GM23338 (cell line): ENCODE data around the gene RHBDD1. TPM values are rescaled to one million over a fixed set of nuclear protein-coding genes. Genes with fewer than 3 reads are reported as not detected.

Source experiments
- ATAC-seq: fragments of 200-7000 bp; cut with Tn5 transposase; 3 replicates; pipeline ENCODE4 v1.9.1; 2020
- DNase-seq: peaks from one replicate; pipeline ENCODE4 v3.0.0-alpha.2; 2015; ENCODE audit warnings: low spot score
- H2AFZ ChIP-seq: fragments of 200-600 bp; sonication (generic); 2 replicates; pipeline ENCODE4 v1.8.0; 2016; ENCODE audit warnings: antibody characterized with exemption, mild to moderate bottlenecking, moderate library complexity
- H3F3A ChIP-seq: fragments of 200-600 bp; sonication (generic); replicated peaks from 2 replicates; pipeline ENCODE4 v1.8.0; 2017; ENCODE audit warnings: antibody characterized with exemption, mixed run types, low read depth
- H3K27ac ChIP-seq: fragments of 200-600 bp; sonication (generic); 2 replicates; pipeline ENCODE4 v1.6.1; 2016; ENCODE audit warnings: low read depth
- H3K27me3 ChIP-seq: fragments of 200-600 bp; sonication (generic); 2 replicates; pipeline ENCODE4 v1.8.0; 2016; ENCODE audit warnings: mild to moderate bottlenecking, mixed run types, moderate library complexity; ENCODE audit not compliant: insufficient read depth
- H3K36me3 ChIP-seq: fragments of 200-600 bp; sonication (generic); 2 replicates; pipeline ENCODE4 v1.8.0; 2016; ENCODE audit warnings: mild to moderate bottlenecking; ENCODE audit not compliant: insufficient read depth
- H3K4me1 ChIP-seq: fragments of 200-600 bp; sonication (generic); 2 replicates; pipeline ENCODE4 v1.8.0; 2016; ENCODE audit warnings: mild to moderate bottlenecking, moderate library complexity; ENCODE audit not compliant: insufficient read depth
- H3K4me2 ChIP-seq: fragments of 200-600 bp; sonication (generic); 2 replicates; pipeline ENCODE4 v1.7.1; 2017; ENCODE audit warnings: mixed run types
- H3K4me3 ChIP-seq: fragments of 200-600 bp; sonication (generic); 2 replicates; pipeline ENCODE4 v1.6.1; 2016; ENCODE audit warnings: mixed run types
- H3K79me2 ChIP-seq: fragments of 200-600 bp; sonication (generic); replicated peaks from 2 replicates; pipeline ENCODE4 v1.8.0; 2017; ENCODE audit warnings: mild to moderate bottlenecking; ENCODE audit not compliant: insufficient read depth
- H3K9me2 ChIP-seq: fragments of 200-600 bp; sonication (generic); 2 replicates; pipeline ENCODE4 v1.8.0; 2017; ENCODE audit not compliant: insufficient read depth
- H4K20me1 ChIP-seq: fragments of 200-600 bp; sonication (generic); replicated peaks from 2 replicates; pipeline ENCODE4 v1.8.0; 2017; ENCODE audit warnings: mild to moderate bottlenecking; ENCODE audit not compliant: insufficient read depth
- H3K27ac Mint-ChIP-seq: 2 replicates; pipeline ENCODE4 v1.8.0; 2020; ENCODE audit warnings: inconsistent platforms, mild to moderate bottlenecking, moderate library complexity, mixed read lengths
- H3K27me3 Mint-ChIP-seq: 3 replicates; pipeline ENCODE4 v1.8.0; 2022; ENCODE audit warnings: low read depth, mild to moderate bottlenecking, moderate library complexity, mixed read lengths, inconsistent platforms; ENCODE audit not compliant: insufficient read depth, poor library complexity
- H3K36me3 Mint-ChIP-seq: 3 replicates; pipeline ENCODE4 v1.8.0; 2021; ENCODE audit warnings: low read depth, mild to moderate bottlenecking, inconsistent platforms, moderate library complexity, mixed read lengths
- H3K4me1 Mint-ChIP-seq: 3 replicates; pipeline ENCODE4 v1.8.0; 2020; ENCODE audit warnings: mild to moderate bottlenecking, inconsistent platforms, mixed read lengths
- H3K4me3 Mint-ChIP-seq: 3 replicates; pipeline ENCODE4 v1.8.0; 2021; ENCODE audit warnings: moderate library complexity, mild to moderate bottlenecking, inconsistent platforms, mixed read lengths
- H3K9me3 Mint-ChIP-seq: 3 replicates; pipeline ENCODE4 v1.8.0; 2020; ENCODE audit warnings: moderate library complexity, mild to moderate bottlenecking, inconsistent platforms, mixed read lengths
- CREB1 ChIP-seq: fragments of 250-450 bp; sonication (Bioruptor Pico); IDR thresholded peaks from 2 replicates; pipeline ENCODE4 v1.5.0; 2020; ENCODE audit warnings: low read depth, mild to moderate bottlenecking, moderate library complexity
- EZH2 ChIP-seq: fragments of 200-600 bp; sonication (generic); IDR thresholded peaks from one replicate; pipeline ENCODE4 v1.8.0; 2017; ENCODE audit warnings: antibody characterized with exemption, mild to moderate bottlenecking, low read depth; ENCODE audit not compliant: unreplicated experiment
- EZH2phosphoT487 ChIP-seq: fragments of 200-600 bp; sonication (generic); IDR thresholded peaks from one replicate; pipeline ENCODE4 v1.8.1; 2018; ENCODE audit warnings: antibody characterized with exemption; ENCODE audit not compliant: unreplicated experiment
- JUNB ChIP-seq: IDR thresholded peaks from one replicate; pipeline ENCODE4 v1.6.1; 2016; ENCODE audit warnings: antibody characterized with exemption; ENCODE audit not compliant: unreplicated experiment
- NANOG ChIP-seq: IDR thresholded peaks from 2 replicates; pipeline ENCODE4 v1.6.1; 2016; ENCODE audit warnings: antibody characterized with exemption, borderline replicate concordance
- POLR2AphosphoS5 ChIP-seq: IDR thresholded peaks from 2 replicates; pipeline ENCODE4 v1.6.1; 2016; ENCODE audit warnings: antibody characterized with exemption, low read depth
- REST ChIP-seq: IDR thresholded peaks from one replicate; pipeline ENCODE4 v1.6.1; 2018; ENCODE audit warnings: antibody characterized with exemption; ENCODE audit not compliant: unreplicated experiment
- STAT1 ChIP-seq: IDR thresholded peaks from one replicate; pipeline ENCODE4 v1.6.1; 2016; ENCODE audit warnings: antibody characterized with exemption; ENCODE audit not compliant: unreplicated experiment
- ZNF114 ChIP-seq: fragments of 250-450 bp; sonication (Bioruptor Pico); IDR thresholded peaks from 2 replicates; pipeline ENCODE4 v1.5.0; 2020; ENCODE audit warnings: mild to moderate bottlenecking, moderate library complexity
- ZNF331 ChIP-seq: fragments of 250-450 bp; sonication (Bioruptor Pico); IDR thresholded peaks from 2 replicates; pipeline ENCODE4 v1.5.0; 2020; ENCODE audit warnings: low read depth, mild to moderate bottlenecking, moderate library complexity
- polyA plus RNA-seq: library from polyadenylated mRNA; unstranded; fragments of >200 nt; fragmentation: Nextera tagmentation; extraction: Ambion mirVana; gene quantifications from 2 replicates; pipeline ENCODE4 v1.2.1, GENCODE V29; 2016
- total RNA-seq: library from RNA; depleted of rRNA; stranded (reverse); fragments of >200 nt; shearing (Covaris generic); gene quantifications from 2 replicates; pipeline ENCODE4 v1.2.3, GENCODE V29; 2014
- TF ChIP-seq, protein P1 (sequence below): fragments of 250-450 bp; sonication (Bioruptor Pico); IDR thresholded peaks from 2 replicates; pipeline ENCODE4 v1.5.0; 2020; ENCODE audit warnings: mild to moderate bottlenecking, moderate library complexity
- TF ChIP-seq, protein P2 (sequence below): IDR thresholded peaks from 2 replicates; pipeline ENCODE4 v1.6.1; 2016; ENCODE audit warnings: antibody characterized with exemption

RHBDD1 gene
- total and polyA plus RNA-seq, 2 experiments from 2014 or later = 7.3 to 13.0 TPM

DNA sequence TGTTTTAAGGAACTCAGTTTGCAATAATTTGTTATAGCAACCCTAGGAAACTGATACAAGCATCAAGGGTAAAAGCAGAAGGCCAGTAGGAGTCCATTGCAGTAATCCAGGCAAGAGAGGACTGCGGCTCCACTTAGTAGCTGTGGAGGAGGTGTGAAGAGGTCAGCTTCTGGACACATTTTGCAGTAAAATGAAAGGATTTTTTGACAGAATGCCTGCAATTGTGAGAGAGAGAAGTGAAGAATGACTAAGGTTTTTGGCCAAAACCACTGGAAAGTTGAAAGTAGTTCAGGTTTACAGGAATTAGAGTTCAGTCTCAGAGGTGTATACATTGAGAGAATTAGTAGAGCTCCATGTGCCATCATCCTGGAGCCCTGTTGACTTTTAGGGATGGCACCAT lies 129.5 kb downstream of the RHBDD1 start:
- no peaks in the 10 kb centered on the region for H3K27me3 Mint-ChIP-seq

GRCh38 chr2:226969417-226970080 lies 133.7 kb downstream of the RHBDD1 start:
- no peaks in the 10 kb centered on the region for H3K4me1 ChIP-seq
- no peaks in the 10 kb centered on the region for H3K79me2 ChIP-seq
- H3K27ac Mint-ChIP-seq = no peak overlapping the region
- H3K9me2 ChIP-seq = peaks cover 4% of the 10 kb centered on the region; the same call in 1 of the 2 replicates
- H3K4me1 Mint-ChIP-seq = no peaks in the 10 kb centered on the region
- H3K36me3 ChIP-seq = no peaks in the 10 kb centered on the region
- no peaks in the 10 kb centered on the region for H3K9me3 Mint-ChIP-seq
- H3K36me3 Mint-ChIP-seq = no peaks in the 10 kb centered on the region
- no peaks in the 10 kb centered on the region for H4K20me1 ChIP-seq
- H3K27ac ChIP-seq = no peak overlapping the region
- DNase-seq (no peak), ATAC-seq (no peak)
- no peak overlapping the region for H3K4me2 ChIP-seq
- H2AFZ ChIP-seq = no peak overlapping the region
- H3F3A ChIP-seq = no peaks in the 10 kb centered on the region
- peaks cover 2% of the 10 kb centered on the region for H3K27me3 Mint-ChIP-seq
- no peak overlapping the region for H3K4me3 Mint-ChIP-seq
- H3K4me3 ChIP-seq = no peak overlapping the region
- H3K27me3 ChIP-seq = no peaks in the 10 kb centered on the region
- no peak for TF ChIP-seq EZH2phosphoT487
- no peak for TF ChIP-seq EZH2
- no peak for TF ChIP-seq POLR2AphosphoS5
- no peak for TF ChIP-seq REST
- TF ChIP-seq, protein P1, sequence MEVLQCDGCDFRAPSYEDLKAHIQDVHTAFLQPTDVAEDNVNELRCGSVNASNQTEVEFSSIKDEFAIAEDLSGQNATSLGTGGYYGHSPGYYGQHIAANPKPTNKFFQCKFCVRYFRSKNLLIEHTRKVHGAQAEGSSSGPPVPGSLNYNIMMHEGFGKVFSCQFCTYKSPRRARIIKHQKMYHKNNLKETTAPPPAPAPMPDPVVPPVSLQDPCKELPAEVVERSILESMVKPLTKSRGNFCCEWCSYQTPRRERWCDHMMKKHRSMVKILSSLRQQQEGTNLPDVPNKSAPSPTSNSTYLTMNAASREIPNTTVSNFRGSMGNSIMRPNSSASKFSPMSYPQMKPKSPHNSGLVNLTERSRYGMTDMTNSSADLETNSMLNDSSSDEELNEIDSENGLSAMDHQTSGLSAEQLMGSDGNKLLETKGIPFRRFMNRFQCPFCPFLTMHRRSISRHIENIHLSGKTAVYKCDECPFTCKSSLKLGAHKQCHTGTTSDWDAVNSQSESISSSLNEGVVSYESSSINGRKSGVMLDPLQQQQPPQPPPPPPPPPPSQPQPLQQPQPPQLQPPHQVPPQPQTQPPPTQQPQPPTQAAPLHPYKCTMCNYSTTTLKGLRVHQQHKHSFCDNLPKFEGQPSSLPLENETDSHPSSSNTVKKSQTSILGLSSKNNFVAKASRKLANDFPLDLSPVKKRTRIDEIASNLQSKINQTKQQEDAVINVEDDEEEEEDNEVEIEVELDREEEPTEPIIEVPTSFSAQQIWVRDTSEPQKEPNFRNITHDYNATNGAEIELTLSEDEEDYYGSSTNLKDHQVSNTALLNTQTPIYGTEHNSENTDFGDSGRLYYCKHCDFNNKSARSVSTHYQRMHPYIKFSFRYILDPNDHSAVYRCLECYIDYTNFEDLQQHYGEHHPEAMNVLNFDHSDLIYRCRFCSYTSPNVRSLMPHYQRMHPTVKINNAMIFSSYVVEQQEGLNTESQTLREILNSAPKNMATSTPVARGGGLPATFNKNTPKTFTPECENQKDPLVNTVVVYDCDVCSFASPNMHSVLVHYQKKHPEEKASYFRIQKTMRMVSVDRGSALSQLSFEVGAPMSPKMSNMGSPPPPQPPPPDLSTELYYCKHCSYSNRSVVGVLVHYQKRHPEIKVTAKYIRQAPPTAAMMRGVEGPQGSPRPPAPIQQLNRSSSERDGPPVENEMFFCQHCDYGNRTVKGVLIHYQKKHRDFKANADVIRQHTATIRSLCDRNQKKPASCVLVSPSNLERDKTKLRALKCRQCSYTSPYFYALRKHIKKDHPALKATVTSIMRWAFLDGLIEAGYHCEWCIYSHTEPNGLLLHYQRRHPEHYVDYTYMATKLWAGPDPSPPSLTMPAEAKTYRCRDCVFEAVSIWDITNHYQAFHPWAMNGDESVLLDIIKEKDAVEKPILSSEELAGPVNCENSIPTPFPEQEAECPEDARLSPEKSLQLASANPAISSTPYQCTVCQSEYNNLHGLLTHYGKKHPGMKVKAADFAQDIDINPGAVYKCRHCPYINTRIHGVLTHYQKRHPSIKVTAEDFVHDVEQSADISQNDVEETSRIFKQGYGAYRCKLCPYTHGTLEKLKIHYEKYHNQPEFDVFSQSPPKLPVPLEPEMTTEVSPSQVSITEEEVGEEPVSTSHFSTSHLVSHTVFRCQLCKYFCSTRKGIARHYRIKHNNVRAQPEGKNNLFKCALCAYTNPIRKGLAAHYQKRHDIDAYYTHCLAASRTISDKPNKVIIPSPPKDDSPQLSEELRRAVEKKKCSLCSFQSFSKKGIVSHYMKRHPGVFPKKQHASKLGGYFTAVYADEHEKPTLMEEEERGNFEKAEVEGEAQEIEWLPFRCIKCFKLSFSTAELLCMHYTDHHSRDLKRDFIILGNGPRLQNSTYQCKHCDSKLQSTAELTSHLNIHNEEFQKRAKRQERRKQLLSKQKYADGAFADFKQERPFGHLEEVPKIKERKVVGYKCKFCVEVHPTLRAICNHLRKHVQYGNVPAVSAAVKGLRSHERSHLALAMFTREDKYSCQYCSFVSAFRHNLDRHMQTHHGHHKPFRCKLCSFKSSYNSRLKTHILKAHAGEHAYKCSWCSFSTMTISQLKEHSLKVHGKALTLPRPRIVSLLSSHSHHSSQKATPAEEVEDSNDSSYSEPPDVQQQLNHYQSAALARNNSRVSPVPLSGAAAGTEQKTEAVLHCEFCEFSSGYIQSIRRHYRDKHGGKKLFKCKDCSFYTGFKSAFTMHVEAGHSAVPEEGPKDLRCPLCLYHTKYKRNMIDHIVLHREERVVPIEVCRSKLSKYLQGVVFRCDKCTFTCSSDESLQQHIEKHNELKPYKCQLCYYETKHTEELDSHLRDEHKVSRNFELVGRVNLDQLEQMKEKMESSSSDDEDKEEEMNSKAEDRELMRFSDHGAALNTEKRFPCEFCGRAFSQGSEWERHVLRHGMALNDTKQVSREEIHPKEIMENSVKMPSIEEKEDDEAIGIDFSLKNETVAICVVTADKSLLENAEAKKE (CRISPR knock-in tag) = no peak
- no peak for TF ChIP-seq STAT1
- no peak for TF ChIP-seq NANOG
- no peak for TF ChIP-seq CREB1
- TF ChIP-seq ZNF331 = no peak
- TF ChIP-seq, protein P2, sequence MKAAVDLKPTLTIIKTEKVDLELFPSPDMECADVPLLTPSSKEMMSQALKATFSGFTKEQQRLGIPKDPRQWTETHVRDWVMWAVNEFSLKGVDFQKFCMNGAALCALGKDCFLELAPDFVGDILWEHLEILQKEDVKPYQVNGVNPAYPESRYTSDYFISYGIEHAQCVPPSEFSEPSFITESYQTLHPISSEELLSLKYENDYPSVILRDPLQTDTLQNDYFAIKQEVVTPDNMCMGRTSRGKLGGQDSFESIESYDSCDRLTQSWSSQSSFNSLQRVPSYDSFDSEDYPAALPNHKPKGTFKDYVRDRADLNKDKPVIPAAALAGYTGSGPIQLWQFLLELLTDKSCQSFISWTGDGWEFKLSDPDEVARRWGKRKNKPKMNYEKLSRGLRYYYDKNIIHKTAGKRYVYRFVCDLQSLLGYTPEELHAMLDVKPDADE = no peak

More for the DNA sequence above, 129.5 kb downstream of the RHBDD1 start:
- DNase-seq = no peak
- Mint-ChIP-seq H3K27ac (no peak overlapping the region), H3K4me3 (no peak overlapping the region), H3K9me3 (no peaks in the 10 kb centered on the region), H3K36me3 (no peaks in the 10 kb centered on the region), H3K4me1 (no peaks in the 10 kb centered on the region)
- TF ChIP-seq JUNB = no peak
- TF ChIP-seq EZH2phosphoT487 = no peak
- no peak for TF ChIP-seq ZNF114 (CRISPR knock-in tag)
- TF ChIP-seq STAT1 = no peak
- H3K27me3 ChIP-seq = no peaks in the 10 kb centered on the region
- no peaks in the 10 kb centered on the region for H3F3A ChIP-seq
- H3K4me1 ChIP-seq = 0 out of 2 replicates have a peak, but pooled peaks cover 4% of the 10 kb centered on the region
- no peak overlapping the region for H3K4me2 ChIP-seq
- no peak overlapping the region for H3K4me3 ChIP-seq
- H4K20me1 ChIP-seq = no peaks in the 10 kb centered on the region
- ATAC-seq = no peak
- no peak overlapping the region for H2AFZ ChIP-seq
- no peak overlapping the region for H3K27ac ChIP-seq
- no peaks in the 10 kb centered on the region for H3K36me3 ChIP-seq
- H3K9me2 ChIP-seq = peaks cover 8% of the 10 kb centered on the region; the same call in 1 of the 2 replicates
- H3K79me2 ChIP-seq = no peaks in the 10 kb centered on the region
